Brain microvascular endothelial cell (primary cell): Measurements from ENCODE around the gene TM7SF3.

ENCODE experiments used
- DNase-seq: peaks from one replicate; pipeline ENCODE4 v3.0.0-alpha.2; 2020
- H3K27ac ChIP-seq: fragments of 250-450 bp; sonication (Bioruptor Pico); 2 replicates; pipeline ENCODE4 v1.5.1; 2020; ENCODE audit warnings: mild to moderate bottlenecking, moderate library complexity
- H3K27me3 ChIP-seq: fragments of 250-450 bp; sonication (Bioruptor Pico); replicated peaks from 2 replicates; pipeline ENCODE4 v1.5.1; 2020; ENCODE audit warnings: mild to moderate bottlenecking
- H3K36me3 ChIP-seq: fragments of 250-450 bp; sonication (Bioruptor Pico); replicated peaks from 2 replicates; pipeline ENCODE4 v1.5.1; 2020; ENCODE audit warnings: mild to moderate bottlenecking
- H3K4me3 ChIP-seq: 2 replicates; pipeline ENCODE4 v1.5.1; 2011; ENCODE audit warnings: low read depth, mild to moderate bottlenecking, control low read depth, low read length, moderate library complexity
- in situ Hi-C: cut with HindIII; loops from 2 replicates; pipeline ENCODE4 v1.10.0; 2017; ENCODE audit warnings: low sequenced_read_pairs, low pct_ligation_motif_present
- TF ChIP-seq, protein P1 (sequence below): IDR thresholded peaks from 2 replicates; pipeline ENCODE4 v1.5.1; 2011; ENCODE audit warnings: low read depth, mild to moderate bottlenecking, moderate library complexity, low read length, control low read depth, inconsistent platforms; ENCODE audit errors: missing control alignments

TM7SF3 gene

DNA sequence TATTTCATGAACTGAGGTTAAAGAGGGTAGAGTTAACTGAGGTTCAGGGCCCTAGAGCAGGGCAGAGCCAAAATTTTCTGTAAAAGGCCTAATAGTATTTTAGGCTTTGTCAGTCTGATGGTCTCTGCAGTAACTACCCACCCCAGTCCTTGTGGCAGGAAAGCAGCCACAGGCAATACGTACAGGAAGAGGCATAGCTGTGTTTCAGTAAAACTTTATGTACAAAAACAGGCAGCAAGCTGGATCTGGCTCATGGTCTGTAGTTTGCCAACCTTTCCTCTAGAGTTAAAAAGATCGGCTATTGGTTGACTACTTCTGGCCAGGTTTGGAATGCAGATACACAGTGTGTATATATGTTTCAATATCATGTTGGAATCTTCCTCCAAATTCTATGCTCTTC lies 17.2 kb downstream of the TM7SF3 start:
- no peak overlapping the region for H3K4me3 ChIP-seq

DNA sequence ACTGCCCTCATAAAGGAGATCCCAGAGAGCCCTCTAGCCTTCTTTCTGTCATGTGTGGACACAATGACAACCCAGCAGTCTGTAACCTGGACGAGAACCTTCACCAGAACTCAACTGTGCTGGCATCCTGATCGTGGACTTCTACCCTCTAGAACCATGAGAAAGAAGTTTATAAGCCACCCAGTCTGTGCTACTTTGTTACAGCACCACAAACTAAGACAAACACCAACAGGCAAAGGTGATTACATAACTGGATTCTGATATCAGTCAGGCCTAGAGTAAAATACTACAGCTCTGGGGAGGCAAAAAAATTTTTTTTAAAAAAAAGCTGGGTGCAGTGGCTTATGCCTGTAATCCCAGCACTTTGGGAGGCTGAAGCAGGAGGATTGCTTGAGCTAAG lies 18.5 kb downstream of the TM7SF3 start:
- no peak overlapping the region for H3K27ac ChIP-seq
- H3K27me3 ChIP-seq, result no peaks in the 10 kb centered on the region
- DNase-seq, result no peak
- in situ Hi-C loops, result no loop called here
- TF ChIP-seq, protein P1, sequence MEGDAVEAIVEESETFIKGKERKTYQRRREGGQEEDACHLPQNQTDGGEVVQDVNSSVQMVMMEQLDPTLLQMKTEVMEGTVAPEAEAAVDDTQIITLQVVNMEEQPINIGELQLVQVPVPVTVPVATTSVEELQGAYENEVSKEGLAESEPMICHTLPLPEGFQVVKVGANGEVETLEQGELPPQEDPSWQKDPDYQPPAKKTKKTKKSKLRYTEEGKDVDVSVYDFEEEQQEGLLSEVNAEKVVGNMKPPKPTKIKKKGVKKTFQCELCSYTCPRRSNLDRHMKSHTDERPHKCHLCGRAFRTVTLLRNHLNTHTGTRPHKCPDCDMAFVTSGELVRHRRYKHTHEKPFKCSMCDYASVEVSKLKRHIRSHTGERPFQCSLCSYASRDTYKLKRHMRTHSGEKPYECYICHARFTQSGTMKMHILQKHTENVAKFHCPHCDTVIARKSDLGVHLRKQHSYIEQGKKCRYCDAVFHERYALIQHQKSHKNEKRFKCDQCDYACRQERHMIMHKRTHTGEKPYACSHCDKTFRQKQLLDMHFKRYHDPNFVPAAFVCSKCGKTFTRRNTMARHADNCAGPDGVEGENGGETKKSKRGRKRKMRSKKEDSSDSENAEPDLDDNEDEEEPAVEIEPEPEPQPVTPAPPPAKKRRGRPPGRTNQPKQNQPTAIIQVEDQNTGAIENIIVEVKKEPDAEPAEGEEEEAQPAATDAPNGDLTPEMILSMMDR, result no peak
- no peak overlapping the region for H3K4me3 ChIP-seq
- H3K36me3 ChIP-seq, result peaks cover 2% of the 10 kb centered on the region

More for the DNA sequence above, 17.2 kb downstream of the TM7SF3 start:
- in situ Hi-C loops, result no loop called here
- TF ChIP-seq, protein P1, result no peak
- no peak for DNase-seq
- no peaks in the 10 kb centered on the region for H3K27me3 ChIP-seq
- H3K27ac ChIP-seq, result no peak overlapping the region
- peaks cover 2% of the 10 kb centered on the region for H3K36me3 ChIP-seq

GRCh38 chr12:26994109-26994508 lies 20.1 kb downstream of the TM7SF3 start:
- Histone ChIP-seq H3K27ac (no peak overlapping the region), H3K27me3 (no peaks in the 10 kb centered on the region), H3K36me3 (peaks cover 2% of the 10 kb centered on the region), H3K4me3 (no peak overlapping the region)
- TF ChIP-seq, protein P1, result no peak
- DNase-seq, result no peak
- in situ Hi-C loops, result no loop called here

GRCh38 chr12:26991826-26992225 lies 22.4 kb downstream of the TM7SF3 start:
- H3K4me3 ChIP-seq, result no peak overlapping the region
- TF ChIP-seq, protein P1, result no peak
- peaks cover 2% of the 10 kb centered on the region for H3K36me3 ChIP-seq
- no peaks in the 10 kb centered on the region for H3K27me3 ChIP-seq
- in situ Hi-C loops, result no loop called here
- DNase-seq, result no peak
- no peak overlapping the region for H3K27ac ChIP-seq

- TF ChIP-seq, protein P1, result no peak
- DNase-seq, result no peak
- Histone ChIP-seq H3K27me3 (no peaks in the 10 kb centered on the region), H3K4me3 (no peak overlapping the region), H3K36me3 (peaks cover 2% of the 10 kb centered on the region), H3K27ac (no peak overlapping the region)
- in situ Hi-C loops, result no loop called here
Observed at GRCh38 chr12:26989873-26990272, 24.3 kb downstream of the TM7SF3 start.

GRCh38 chr12:26988703-26989102 lies 25.5 kb downstream of the TM7SF3 start:
- no peak for DNase-seq
- no peaks in the 10 kb centered on the region for H3K27me3 ChIP-seq
- no peaks in the 10 kb centered on the region for H3K36me3 ChIP-seq

More at GRCh38 chr12:26988703-26989102, 25.5 kb downstream of the TM7SF3 start:
- in situ Hi-C loops, result no loop called here
- TF ChIP-seq, protein P1, result no peak
- H3K4me3 ChIP-seq, result no peak overlapping the region
- H3K27ac ChIP-seq, result no peak overlapping the region
